ENCODE data around the gene OSBPL3. TPM values are rescaled to one million over a fixed set of nuclear protein-coding genes. Genes with fewer than 3 reads are reported as not detected.

OSBPL3 gene
- total RNA-seq, 1 donor from 2014 or later: 59.2 TPM

DNA sequence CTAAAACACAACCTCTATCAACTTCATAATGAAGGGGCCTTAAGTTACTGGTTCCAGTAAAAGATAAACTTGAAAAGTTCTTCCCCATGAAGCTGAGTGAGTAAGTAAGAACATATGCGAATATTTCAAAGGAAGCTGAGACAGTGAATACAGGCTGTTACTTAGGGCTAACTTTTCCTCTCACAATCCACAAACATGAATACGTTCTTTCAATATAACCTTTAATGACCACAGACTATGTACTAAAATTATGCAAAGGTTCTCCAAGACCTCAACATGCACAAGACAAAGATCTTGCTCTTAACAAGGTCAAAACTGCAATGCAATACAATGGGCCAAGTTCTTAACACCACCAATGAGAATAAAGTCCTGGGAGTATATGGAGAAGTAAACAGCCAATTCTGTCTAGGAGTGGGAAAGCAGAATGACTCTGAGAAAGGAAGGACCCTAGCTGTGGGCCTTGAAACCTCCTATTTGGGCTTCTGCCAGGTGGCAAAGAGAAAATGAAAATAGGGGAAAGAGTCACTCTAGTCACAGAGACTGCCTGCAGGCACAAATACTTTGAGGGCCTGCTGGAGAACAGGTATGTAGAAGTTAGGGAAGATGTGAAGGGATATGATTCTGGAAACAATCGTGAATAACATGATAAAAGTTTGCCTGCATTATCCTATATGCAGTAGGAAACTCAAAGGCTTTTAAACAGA is 43.7 kb downstream of the OSBPL3 start:
- Histone ChIP-seq H3K36me3 (no peaks in the 10 kb centered on the region), H3K4me1 (no peaks in the 10 kb centered on the region), H3K27me3 (no peaks in the 10 kb centered on the region), H3K27ac (no peak overlapping the region), H3K9me3 (no peaks in the 10 kb centered on the region), H3K4me3 (no peak overlapping the region)
- no peak for TF ChIP-seq POLR2A (IDR thresholded peaks at IDR 0.05)
- TF ChIP-seq, protein P1, sequence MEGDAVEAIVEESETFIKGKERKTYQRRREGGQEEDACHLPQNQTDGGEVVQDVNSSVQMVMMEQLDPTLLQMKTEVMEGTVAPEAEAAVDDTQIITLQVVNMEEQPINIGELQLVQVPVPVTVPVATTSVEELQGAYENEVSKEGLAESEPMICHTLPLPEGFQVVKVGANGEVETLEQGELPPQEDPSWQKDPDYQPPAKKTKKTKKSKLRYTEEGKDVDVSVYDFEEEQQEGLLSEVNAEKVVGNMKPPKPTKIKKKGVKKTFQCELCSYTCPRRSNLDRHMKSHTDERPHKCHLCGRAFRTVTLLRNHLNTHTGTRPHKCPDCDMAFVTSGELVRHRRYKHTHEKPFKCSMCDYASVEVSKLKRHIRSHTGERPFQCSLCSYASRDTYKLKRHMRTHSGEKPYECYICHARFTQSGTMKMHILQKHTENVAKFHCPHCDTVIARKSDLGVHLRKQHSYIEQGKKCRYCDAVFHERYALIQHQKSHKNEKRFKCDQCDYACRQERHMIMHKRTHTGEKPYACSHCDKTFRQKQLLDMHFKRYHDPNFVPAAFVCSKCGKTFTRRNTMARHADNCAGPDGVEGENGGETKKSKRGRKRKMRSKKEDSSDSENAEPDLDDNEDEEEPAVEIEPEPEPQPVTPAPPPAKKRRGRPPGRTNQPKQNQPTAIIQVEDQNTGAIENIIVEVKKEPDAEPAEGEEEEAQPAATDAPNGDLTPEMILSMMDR (IDR thresholded peaks at IDR 0.05): no peak
- TF ChIP-seq POLR2AphosphoS5 (IDR thresholded peaks at IDR 0.05; ENCODE audit: insufficient read depth in 1 of 2, low read depth in 1 of 2): no peak
- no peak for DNase-seq (ENCODE audit: extremely low spot score in 2 of 2)
- intact Hi-C loops (cut with DNase I): no loop called here

DNA sequence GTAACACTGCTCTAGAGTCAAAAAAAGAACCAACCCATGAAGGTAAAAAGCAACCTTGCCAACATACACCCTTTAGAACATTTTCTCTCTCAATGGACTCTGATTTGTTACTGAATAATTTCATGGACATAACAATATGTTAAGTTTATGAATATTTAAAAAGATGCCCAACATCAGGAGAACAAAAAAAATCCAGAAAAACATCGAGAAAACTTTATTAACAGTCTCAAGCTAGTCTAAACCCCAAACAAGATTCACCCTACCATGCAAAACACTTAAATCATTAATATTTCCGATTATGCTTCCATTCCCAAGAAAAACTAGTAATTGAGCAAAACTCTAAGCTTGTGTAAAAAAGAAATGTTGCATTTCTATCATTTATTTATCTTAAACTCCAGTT is 46.7 kb downstream of the OSBPL3 start:
- Histone ChIP-seq H3K4me3 (no peak overlapping the region), H3K27ac (no peak overlapping the region), H3K27me3 (no peaks in the 10 kb centered on the region), H3K4me1 (peaks cover 5% of the 10 kb centered on the region), H3K36me3 (no peaks in the 10 kb centered on the region), H3K9me3 (no peaks in the 10 kb centered on the region)
- intact Hi-C loops (cut with DNase I): no loop called here
- no peak for DNase-seq (ENCODE audit: extremely low spot score in 2 of 2)
- TF ChIP-seq POLR2A (IDR thresholded peaks at IDR 0.05) (no peak), POLR2AphosphoS5 (IDR thresholded peaks at IDR 0.05; ENCODE audit: insufficient read depth in 1 of 2, low read depth in 1 of 2) (no peak)
- TF ChIP-seq, protein P1 (IDR thresholded peaks at IDR 0.05): no peak

DNA sequence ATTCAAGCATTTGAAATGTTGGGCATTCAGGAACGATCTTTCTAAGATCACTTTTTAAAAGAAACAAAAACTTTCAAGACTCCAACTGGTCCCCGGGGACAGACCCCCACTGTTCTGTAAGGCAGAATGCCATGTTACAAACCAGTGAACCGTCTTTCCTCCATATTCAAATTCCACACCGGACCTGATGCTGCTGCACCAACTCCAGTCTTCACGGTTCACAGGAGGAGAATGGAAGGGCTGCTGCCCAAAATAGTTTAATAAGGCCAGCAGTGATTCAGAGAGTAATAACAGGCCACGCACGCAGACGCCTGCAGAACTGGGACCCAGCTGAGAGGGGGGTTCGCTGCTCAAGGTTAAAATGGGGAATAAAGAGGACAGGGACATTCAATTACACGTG is 47.2 kb downstream of the OSBPL3 start:
- no peaks in the 10 kb centered on the region for H3K27me3 ChIP-seq
- H3K4me1 ChIP-seq: peaks cover 8% of the 10 kb centered on the region
- no peaks in the 10 kb centered on the region for H3K9me3 ChIP-seq
- DNase-seq (ENCODE audit: extremely low spot score in 2 of 2): no peak
- TF ChIP-seq POLR2AphosphoS5 (IDR thresholded peaks at IDR 0.05; ENCODE audit: insufficient read depth in 1 of 2, low read depth in 1 of 2): no peak
- TF ChIP-seq POLR2A (IDR thresholded peaks at IDR 0.05): no peak
- TF ChIP-seq, protein P1 (IDR thresholded peaks at IDR 0.05): no peak
- intact Hi-C loops (cut with DNase I): no loop called here
- H3K36me3 ChIP-seq: no peaks in the 10 kb centered on the region
- no peak overlapping the region for H3K27ac ChIP-seq
- H3K4me3 ChIP-seq: no peak overlapping the region

DNA sequence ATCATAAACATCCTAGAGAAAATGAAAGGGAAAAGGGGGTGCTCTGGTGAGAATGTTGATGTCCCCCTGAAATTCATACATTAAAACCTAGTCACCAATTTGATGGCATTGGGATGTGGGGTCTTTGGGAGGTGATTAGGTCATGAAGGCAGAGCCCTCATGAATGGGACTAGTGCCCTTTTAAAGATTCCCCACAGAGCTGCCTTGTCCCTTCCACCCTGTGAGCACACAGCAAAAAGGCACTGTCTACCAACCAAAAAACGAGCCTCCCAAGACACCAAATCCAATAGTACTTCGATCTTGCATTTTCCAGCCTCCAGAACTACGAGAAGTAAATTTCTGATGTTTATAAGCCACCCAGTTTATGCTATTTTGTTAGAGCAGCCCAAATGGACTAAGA is 47.6 kb downstream of the OSBPL3 start:
- no peak for TF ChIP-seq POLR2A (IDR thresholded peaks at IDR 0.05)
- no peak for TF ChIP-seq POLR2AphosphoS5 (IDR thresholded peaks at IDR 0.05; ENCODE audit: insufficient read depth in 1 of 2, low read depth in 1 of 2)
- TF ChIP-seq, protein P1 (IDR thresholded peaks at IDR 0.05): no peak
- H3K4me3 ChIP-seq: no peak overlapping the region
- no peaks in the 10 kb centered on the region for H3K27me3 ChIP-seq
- intact Hi-C loops (cut with DNase I): no loop called here
- no peak overlapping the region for H3K27ac ChIP-seq
- H3K9me3 ChIP-seq: no peaks in the 10 kb centered on the region
- no peaks in the 10 kb centered on the region for H3K36me3 ChIP-seq
- H3K4me1 ChIP-seq: peaks cover 12% of the 10 kb centered on the region
- DNase-seq (ENCODE audit: extremely low spot score in 2 of 2): no peak

DNA sequence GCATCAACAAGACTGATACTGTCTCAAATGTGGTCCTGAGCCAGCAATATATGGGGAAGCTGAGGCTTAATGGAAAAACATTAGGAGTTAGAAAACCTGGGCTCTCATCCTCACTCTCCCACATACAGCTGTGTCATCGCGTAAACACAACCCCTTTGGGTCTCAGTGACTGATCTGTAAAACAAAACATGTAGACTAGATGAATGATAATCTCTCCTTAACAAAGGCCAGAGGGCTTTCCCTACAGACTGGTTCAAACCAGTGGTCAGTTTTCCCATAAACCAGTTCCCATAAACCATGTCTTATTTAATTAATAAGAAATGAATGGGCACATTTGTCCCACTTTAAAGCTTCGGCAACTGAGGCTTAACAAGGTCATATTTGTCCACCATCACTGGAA is 48.1 kb downstream of the OSBPL3 start:
- DNase-seq (ENCODE audit: extremely low spot score in 2 of 2): no peak
- H3K4me3 ChIP-seq: no peak overlapping the region
- no peak for TF ChIP-seq POLR2A (IDR thresholded peaks at IDR 0.05)
- TF ChIP-seq, protein P1 (IDR thresholded peaks at IDR 0.05): no peak
- no peak for TF ChIP-seq POLR2AphosphoS5 (IDR thresholded peaks at IDR 0.05; ENCODE audit: insufficient read depth in 1 of 2, low read depth in 1 of 2)
- intact Hi-C loops (cut with DNase I): no loop called here
- H3K9me3 ChIP-seq: no peaks in the 10 kb centered on the region
- no peaks in the 10 kb centered on the region for H3K36me3 ChIP-seq
- peaks cover 17% of the 10 kb centered on the region for H3K4me1 ChIP-seq
- no peaks in the 10 kb centered on the region for H3K27me3 ChIP-seq
- H3K27ac ChIP-seq: no peak overlapping the region
